Measurements from ENCODE around the gene MPV17L2.

MPV17L2 gene

DNA sequence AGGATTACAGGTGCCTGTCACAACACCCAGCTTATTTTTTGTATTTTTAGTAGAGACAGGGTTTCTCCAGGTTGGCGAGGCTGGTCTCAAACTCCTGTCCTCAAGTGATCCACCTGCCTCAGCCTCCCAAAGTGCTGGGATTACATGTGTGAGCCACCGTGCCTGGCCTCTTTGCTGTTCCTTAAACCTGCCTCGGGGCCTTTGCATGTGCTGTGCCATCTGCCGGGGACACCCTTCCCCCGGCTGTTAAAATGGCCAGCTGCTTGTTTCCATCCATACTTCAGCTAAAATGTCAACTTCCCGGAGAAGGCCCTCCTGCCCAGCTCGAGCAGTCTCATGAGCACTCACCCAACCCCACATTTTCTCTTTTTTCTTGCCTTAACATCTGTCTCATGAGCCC, 52.3 kb downstream of the MPV17L2 start:
- no peak for DNase-seq (ENCODE audit: low spot score)

All from CD4-positive, alpha-beta T cell treated with Interleukin-6 at 100 ng/mL for 8 hours (primary cell).